SK-N-SH (cell line): Measurements from ENCODE around the gene IPO4.

Experiments used
- EP300 ChIP-seq, 2 experiments: IDR thresholded peaks; 2 replicates each; pipeline versions ENCODE4 v1.4.0 to v1.6.1; 2012; ENCODE audit warnings: borderline replicate concordance in 1 of 2, low read depth in 1 of 2, low read length in 1 of 2
- NRF1 ChIP-seq: IDR thresholded peaks from 2 replicates; pipeline ENCODE4 v1.6.1; 2012; ENCODE audit warnings: low read depth, mild to moderate bottlenecking, low read length
- PBX3 ChIP-seq: IDR thresholded peaks from 2 replicates; pipeline ENCODE4; 2012
- POLR2AphosphoS5 ChIP-seq: IDR thresholded peaks from 2 replicates; pipeline ENCODE4 v1.6.1; 2012; ENCODE audit warnings: low read depth, low read length
- REST ChIP-seq: IDR thresholded peaks from 2 replicates; pipeline ENCODE4 v1.6.1; 2012; ENCODE audit warnings: mild to moderate bottlenecking, low read depth, low read length, moderate library complexity
- TAF1 ChIP-seq: IDR thresholded peaks from 2 replicates; pipeline ENCODE4 v1.6.1; 2012; ENCODE audit warnings: low read depth, mild to moderate bottlenecking, low read length, moderate library complexity, borderline replicate concordance
- USF2 ChIP-seq: fragments of 150-350 bp; IDR thresholded peaks from 2 replicates; pipeline ENCODE4 v1.6.1; 2017; ENCODE audit warnings: antibody characterized with exemption, low read length, low read depth, borderline replicate concordance
- TF ChIP-seq, protein P1 (sequence below): fragments of 200-600 bp; sonication (generic); IDR thresholded peaks from 2 replicates; pipeline ENCODE4 v1.6.1; 2017; ENCODE audit warnings: antibody characterized with exemption, mild to moderate bottlenecking, moderate library complexity

DNA sequence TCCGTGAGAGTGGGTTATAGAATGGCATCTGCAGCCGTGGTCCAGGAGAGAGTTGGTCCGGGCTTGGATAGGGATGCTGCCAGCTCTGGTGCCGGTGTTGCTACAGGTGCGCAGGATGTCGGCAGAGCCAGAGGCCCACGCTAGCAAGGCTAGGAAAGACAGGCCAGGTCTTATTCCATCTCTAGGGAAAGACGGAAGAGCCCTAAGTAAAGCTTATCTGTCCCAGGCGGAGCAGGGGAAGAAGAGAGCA lies 53.1 kb downstream of the IPO4 start:
- TF ChIP-seq, protein P1, sequence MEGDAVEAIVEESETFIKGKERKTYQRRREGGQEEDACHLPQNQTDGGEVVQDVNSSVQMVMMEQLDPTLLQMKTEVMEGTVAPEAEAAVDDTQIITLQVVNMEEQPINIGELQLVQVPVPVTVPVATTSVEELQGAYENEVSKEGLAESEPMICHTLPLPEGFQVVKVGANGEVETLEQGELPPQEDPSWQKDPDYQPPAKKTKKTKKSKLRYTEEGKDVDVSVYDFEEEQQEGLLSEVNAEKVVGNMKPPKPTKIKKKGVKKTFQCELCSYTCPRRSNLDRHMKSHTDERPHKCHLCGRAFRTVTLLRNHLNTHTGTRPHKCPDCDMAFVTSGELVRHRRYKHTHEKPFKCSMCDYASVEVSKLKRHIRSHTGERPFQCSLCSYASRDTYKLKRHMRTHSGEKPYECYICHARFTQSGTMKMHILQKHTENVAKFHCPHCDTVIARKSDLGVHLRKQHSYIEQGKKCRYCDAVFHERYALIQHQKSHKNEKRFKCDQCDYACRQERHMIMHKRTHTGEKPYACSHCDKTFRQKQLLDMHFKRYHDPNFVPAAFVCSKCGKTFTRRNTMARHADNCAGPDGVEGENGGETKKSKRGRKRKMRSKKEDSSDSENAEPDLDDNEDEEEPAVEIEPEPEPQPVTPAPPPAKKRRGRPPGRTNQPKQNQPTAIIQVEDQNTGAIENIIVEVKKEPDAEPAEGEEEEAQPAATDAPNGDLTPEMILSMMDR, result no peak
- no peak for TF ChIP-seq POLR2AphosphoS5
- TF ChIP-seq REST, result no peak
- no peak for TF ChIP-seq EP300 (IDR thresholded peaks at IDR 0.05; ENCODE audit: borderline replicate concordance in 1 of 2, low read depth in 1 of 2, low read length in 1 of 2)
- no peak for TF ChIP-seq PBX3
- TF ChIP-seq USF2, result no peak
- TF ChIP-seq TAF1, result no peak
- TF ChIP-seq NRF1, result no peak
